Activated T-cell treated with anti-CD3 and anti-CD28 coated beads, Interleukin-2, amount 50 U/mL, for 24 hours (primary cell): ENCODE measurements around the gene TOR4A.
A peak's percentile ranks its signal among the peaks of the same experiment; 100 is the strongest.
"Not testable (repeated sequence)": the region's sequence is repeated elsewhere in the genome, so short reads cannot be mapped to it uniquely, and the experiment has no call there.

Source experiments
- DNase-seq: peaks from one replicate; pipeline ENCODE4 v3.0.0-alpha.2; 2020
- H3K27ac Mint-ChIP-seq: 2 replicates; pipeline ENCODE4 v1.8.0; 2020; ENCODE audit warnings: mild to moderate bottlenecking, mixed read lengths
- H3K27me3 Mint-ChIP-seq: 2 replicates; pipeline ENCODE4 v1.8.0; 2020; ENCODE audit warnings: mixed read lengths
- H3K36me3 Mint-ChIP-seq: 2 replicates; pipeline ENCODE4 v1.8.0; 2020; ENCODE audit warnings: low read depth, mixed read lengths
- H3K4me1 Mint-ChIP-seq: 2 replicates; pipeline ENCODE4 v1.8.0; 2020; ENCODE audit warnings: low read depth, mixed read lengths
- H3K4me3 Mint-ChIP-seq: 2 replicates; pipeline ENCODE4 v1.8.0; 2020; ENCODE audit warnings: mild to moderate bottlenecking, moderate library complexity, mixed read lengths
- H3K9me3 Mint-ChIP-seq: 2 replicates; pipeline ENCODE4 v1.8.0; 2020; ENCODE audit warnings: mixed read lengths

The TOR4A gene

GRCh38 chr9:137326445-137327065, 49.0 kb downstream of the TOR4A start:
- DNase-seq: no peak
- Mint-ChIP-seq H3K27me3 (peaks cover 21% of the 10 kb centered on the region), H3K27ac (peak overlapping the region; percentile 90), H3K36me3 (no peaks in the 10 kb centered on the region), H3K9me3 (peaks cover 15% of the 10 kb centered on the region), H3K4me3 (peak overlapping the region; percentile 52), H3K4me1 (peaks cover 21% of the 10 kb centered on the region)

GRCh38 chr9:137327641-137328550, 50.4 kb downstream of the TOR4A start:
- peaks cover 15% of the 10 kb centered on the region for H3K9me3 Mint-ChIP-seq
- not testable (repeated sequence) for DNase-seq, H3K4me3 Mint-ChIP-seq, H3K36me3 Mint-ChIP-seq
- H3K4me1 Mint-ChIP-seq: peaks cover 21% of the 10 kb centered on the region
- peaks cover 18% of the 10 kb centered on the region for H3K27me3 Mint-ChIP-seq
- H3K27ac Mint-ChIP-seq: peak overlapping the region; percentile 90

GRCh38 chr9:137329590-137329989, 52.1 kb downstream of the TOR4A start:
- peaks cover 21% of the 10 kb centered on the region for H3K4me1 Mint-ChIP-seq
- peaks cover 15% of the 10 kb centered on the region for H3K9me3 Mint-ChIP-seq
- not testable (repeated sequence) for H3K4me3 Mint-ChIP-seq, H3K36me3 Mint-ChIP-seq, DNase-seq, H3K27ac Mint-ChIP-seq
- peaks cover 15% of the 10 kb centered on the region for H3K27me3 Mint-ChIP-seq

GRCh38 chr9:137330689-137331088, 53.2 kb downstream of the TOR4A start:
- Mint-ChIP-seq H3K27ac (no peak overlapping the region), H3K4me1 (peaks cover 21% of the 10 kb centered on the region), H3K27me3 (peaks cover 12% of the 10 kb centered on the region), H3K36me3 (no peaks in the 10 kb centered on the region), H3K4me3 (no peak overlapping the region), H3K9me3 (peaks cover 16% of the 10 kb centered on the region)
- no peak for DNase-seq

- Mint-ChIP-seq H3K27ac (no peak overlapping the region), H3K27me3 (no peaks in the 10 kb centered on the region), H3K4me1 (peaks cover 9% of the 10 kb centered on the region), H3K36me3 (no peaks in the 10 kb centered on the region), H3K4me3 (no peak overlapping the region), H3K9me3 (peaks cover 17% of the 10 kb centered on the region)
- no peak for DNase-seq
Measured at GRCh38 chr9:137331929-137332328, 54.4 kb downstream of the TOR4A start.
